NCI-H69 (cell line): ENCODE data around the gene LY6G5B.
A peak's percentile ranks its signal among the peaks of the same experiment; 100 is the strongest.

Experiments used
- DNase-seq: peaks from one replicate; lab custom pipeline; 2025; lab: John Stamatoyannopoulos, UW

LY6G5B gene

GRCh38 chr6:31715022-31715958 lies 45.5 kb downstream of the LY6G5B start, which contains the start of gene LY6G6D:
LY6G6D (plus strand) TSS chr6:31715348; CDS start chr6:31715356, 8 bp downstream.
- DNase-seq: peak; percentile 40

DNA sequence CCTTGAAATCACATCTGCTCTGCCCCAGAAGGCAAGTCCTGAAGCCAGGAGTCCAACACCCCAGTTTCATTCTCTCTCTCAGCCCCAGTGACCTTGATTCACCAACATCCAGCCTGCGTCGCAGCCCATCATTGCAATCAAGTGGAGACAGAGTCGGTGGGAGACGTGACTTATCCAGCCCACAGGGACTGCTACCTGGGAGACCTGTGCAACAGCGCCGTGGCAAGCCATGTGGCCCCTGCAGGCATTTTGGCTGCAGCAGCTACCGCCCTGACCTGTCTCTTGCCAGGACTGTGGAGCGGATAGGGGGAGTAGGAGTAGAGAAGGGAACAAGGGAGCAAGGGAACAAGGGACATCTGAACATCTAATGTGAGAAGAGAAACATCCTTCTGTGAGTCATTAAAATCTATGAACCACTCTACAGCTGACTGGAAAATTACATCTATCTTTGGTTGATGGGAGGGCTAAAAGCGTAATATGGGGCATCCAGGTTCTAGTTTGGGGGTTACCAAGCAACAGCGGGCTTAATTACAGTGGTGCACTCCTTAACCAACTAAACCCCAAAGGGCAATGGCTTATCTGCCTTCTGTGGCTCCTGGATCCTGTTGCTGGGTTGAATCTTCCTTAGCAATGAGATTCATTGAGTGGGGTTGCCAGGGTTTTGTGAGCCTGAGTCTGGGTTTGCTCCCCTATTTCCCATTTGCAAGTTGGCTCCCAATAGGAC lies 47.9 kb downstream of the LY6G5B start:
- DNase-seq: peak; percentile 71

GRCh38 chr6:31718265-31718664 lies 48.5 kb downstream of the LY6G5B start:
- DNase-seq: no peak

GRCh38 chr6:31719001-31719400 lies 49.2 kb downstream of the LY6G5B start:
- DNase-seq: no peak

DNA sequence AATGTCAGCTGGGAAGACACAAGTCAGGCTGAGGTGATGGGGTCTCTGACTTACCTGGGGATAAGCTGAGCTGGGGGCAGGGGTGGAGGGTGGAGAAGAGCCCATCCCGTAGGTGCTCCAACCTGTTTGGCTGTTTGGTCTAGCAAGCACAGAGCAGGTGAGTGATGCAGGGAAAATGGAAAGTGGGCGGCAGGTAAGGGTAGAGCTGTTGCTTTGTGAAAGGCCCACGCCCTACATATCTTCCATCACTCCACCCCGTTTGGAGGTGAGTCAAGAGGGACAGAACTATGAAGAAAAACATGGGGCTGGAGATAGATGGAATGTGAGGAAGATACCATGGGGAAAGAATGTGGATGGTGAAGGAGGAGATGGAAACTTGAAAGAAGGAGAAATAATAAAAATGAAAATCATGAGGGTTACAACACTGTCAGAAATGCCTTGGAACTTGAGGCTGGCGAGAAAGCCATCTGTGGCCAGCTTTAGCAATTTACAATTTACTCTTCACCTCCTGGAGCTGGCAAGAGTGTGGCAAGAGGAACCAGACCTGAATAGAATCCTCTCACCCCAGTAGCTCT lies 50.5 kb downstream of the LY6G5B start:
- no peak for DNase-seq

GRCh38 chr6:31721351-31722020 lies 51.7 kb downstream of the LY6G5B start, which contains the start of gene LY6G6C:
LY6G6C (minus strand) TSS chr6:31721746; CDS start chr6:31721679, 67 bp downstream.
- no peak for DNase-seq

DNA sequence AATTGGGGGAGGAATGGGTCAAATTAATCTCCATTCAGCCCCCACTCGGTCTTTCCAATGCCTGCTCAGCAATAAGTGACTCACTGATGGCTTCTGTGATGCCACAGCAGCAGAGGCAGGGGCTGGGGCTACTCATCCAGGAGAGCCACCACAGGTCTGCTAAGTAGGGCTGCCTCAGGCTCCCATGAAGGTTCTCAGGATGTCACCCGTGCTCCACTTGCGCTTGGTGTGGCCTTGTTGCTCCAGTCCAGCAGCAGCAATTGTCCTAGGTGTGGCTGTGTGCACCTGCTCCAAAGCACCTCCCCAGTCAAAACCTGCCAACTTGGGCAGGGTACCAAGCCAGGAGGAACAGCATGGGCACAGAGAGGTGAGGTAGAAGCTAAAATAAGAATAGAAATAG lies 52.4 kb downstream of the LY6G5B start:
- DNase-seq: no peak
